ENCODE measurements around the gene REPS1.

Gene REPS1

GRCh38 chr6:138973466-138974153 lies 14.4 kb downstream of the REPS1 start:
- peak; percentile 69 for FAIRE-seq
- peak; percentile 52 for DNase-seq (ENCODE audit: low spot score)

- DNase-seq (ENCODE audit: low spot score) (no peak), FAIRE-seq (peak; percentile 17)
These were observed 15.8 kb downstream of the REPS1 start for GRCh38 chr6:138972226-138972665.

- no peak for FAIRE-seq
These were observed 16.5 kb downstream of the REPS1 start for GRCh38 chr6:138971601-138972000.

DNA sequence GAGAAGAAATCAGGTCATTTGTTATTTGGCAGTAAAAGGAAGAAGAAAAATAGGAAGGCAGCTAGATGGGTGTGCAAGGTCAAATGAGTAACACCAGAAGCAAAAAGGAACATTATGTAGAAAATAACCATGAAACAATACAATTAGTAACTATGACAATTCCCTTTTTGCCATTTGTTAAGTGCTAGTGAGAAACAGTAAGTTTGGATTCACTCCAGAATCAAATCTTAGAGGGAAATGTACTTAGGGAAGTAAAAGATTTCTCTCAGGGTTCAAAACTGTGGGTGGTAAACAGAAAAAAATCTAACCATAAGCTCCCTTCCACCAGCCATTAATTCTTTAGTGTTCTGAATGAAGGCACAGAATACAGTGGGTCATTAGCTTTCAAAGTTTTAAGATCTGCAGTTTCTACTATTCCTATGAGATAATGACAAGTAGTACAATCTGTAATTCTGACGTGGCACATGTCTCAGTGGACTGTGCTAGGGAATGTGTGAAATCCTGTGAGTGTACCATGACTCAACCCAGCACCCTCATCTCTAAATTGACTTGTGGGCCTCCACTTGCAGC lies 17.1 kb downstream of the REPS1 start:
- FAIRE-seq (peak; percentile 95), DNase-seq (ENCODE audit: low spot score) (peak; percentile 86)

More at GRCh38 chr6:138971601-138972000, 16.5 kb downstream of the REPS1 start:
- peak; percentile 16 for DNase-seq (ENCODE audit: low spot score)

- DNase-seq (ENCODE audit: low spot score) (no peak), FAIRE-seq (no peak)
These were observed 17.9 kb downstream of the REPS1 start for GRCh38 chr6:138970159-138970558.

GRCh38 chr6:138966870-138967269 lies 21.2 kb downstream of the REPS1 start:
- FAIRE-seq = no peak
- DNase-seq (ENCODE audit: low spot score) = no peak

- FAIRE-seq = no peak
- no peak for DNase-seq (ENCODE audit: low spot score)
These were observed 22.1 kb downstream of the REPS1 start for GRCh38 chr6:138965971-138966370.

DNA sequence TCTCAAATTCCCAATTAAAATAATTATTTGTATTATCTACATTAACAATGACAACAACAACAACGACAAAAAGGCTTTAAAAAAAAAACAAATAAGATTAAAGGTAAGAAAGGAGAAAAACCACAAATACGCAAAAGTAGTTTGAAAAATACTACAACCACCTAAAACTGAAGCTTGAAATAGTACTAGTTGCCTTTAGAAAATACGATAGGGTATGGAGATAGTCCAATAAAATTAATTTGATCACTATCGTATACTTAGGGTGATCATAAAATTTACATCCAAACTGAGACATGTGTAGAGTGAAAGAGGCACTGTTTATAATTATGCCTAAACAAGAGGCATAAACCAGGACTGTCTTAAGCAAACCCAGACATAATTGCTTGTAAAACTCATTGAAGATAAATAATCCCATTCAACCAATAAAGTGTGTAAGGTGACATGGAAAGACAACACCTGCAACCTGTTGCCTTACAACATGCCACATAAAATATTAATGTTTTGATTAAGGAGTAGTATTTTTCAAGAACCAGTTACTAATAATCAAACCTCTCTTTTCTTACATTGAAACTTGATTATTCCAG lies 22.7 kb downstream of the REPS1 start:
- no peak for FAIRE-seq
- no peak for DNase-seq (ENCODE audit: low spot score)

DNA sequence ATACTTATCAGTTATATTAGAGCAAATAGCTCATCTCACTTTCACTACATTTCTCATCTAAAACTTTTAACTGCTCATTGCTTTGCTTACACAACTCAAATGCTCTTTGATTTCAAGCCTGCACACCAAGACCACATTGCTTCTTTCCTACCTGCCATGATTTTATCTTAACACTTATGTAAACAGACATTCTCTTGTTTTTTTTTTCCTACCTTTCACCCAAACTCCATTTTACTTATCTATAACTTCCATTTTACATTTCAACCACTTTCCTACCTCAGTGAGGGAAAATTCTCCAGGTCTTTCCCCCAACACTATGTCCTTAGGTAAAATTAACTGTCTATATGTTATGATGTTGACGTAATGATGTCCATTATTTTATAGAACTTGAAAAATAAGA lies 24.0 kb downstream of the REPS1 start:
- DNase-seq (ENCODE audit: low spot score) = no peak

GRCh38 chr6:138963531-138963930 lies 24.5 kb downstream of the REPS1 start:
- no peak for DNase-seq (ENCODE audit: low spot score)
- no peak for FAIRE-seq

More for the DNA sequence above, 24.0 kb downstream of the REPS1 start:
- FAIRE-seq = no peak

GRCh38 chr6:138963119-138963518 lies 24.9 kb downstream of the REPS1 start:
- no peak for FAIRE-seq
- no peak for DNase-seq (ENCODE audit: low spot score)

GRCh38 chr6:138959521-138959920 lies 28.5 kb downstream of the REPS1 start:
- FAIRE-seq = no peak
- no peak for DNase-seq (ENCODE audit: low spot score)

GRCh38 chr6:138958595-138958994 lies 29.5 kb downstream of the REPS1 start:
- FAIRE-seq = no peak
- no peak for DNase-seq (ENCODE audit: low spot score)

DNA sequence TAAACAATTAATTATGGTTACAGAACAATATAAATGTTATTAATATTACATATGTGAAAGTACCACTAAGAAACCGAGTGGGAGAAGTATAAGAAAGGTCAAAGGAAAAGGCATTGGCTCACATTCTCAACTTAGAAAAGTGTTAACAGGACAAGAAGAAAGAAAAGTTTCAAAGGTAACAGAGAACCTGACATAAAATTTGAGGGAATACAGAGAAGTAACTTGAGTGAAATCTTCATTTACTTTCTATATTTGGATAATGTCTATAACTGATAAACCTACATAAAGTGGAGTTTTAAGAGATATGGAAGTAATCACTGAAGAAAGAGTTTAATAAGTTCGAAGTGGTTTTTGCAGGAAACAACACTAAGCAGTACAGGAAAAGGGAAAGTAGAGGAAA lies 30.1 kb downstream of the REPS1 start:
- DNase-seq (ENCODE audit: low spot score) (no peak), FAIRE-seq (peak; percentile 35)

GRCh38 chr6:138957484-138957883 lies 30.6 kb downstream of the REPS1 start:
- DNase-seq (ENCODE audit: low spot score) = no peak
- FAIRE-seq = no peak

DNA sequence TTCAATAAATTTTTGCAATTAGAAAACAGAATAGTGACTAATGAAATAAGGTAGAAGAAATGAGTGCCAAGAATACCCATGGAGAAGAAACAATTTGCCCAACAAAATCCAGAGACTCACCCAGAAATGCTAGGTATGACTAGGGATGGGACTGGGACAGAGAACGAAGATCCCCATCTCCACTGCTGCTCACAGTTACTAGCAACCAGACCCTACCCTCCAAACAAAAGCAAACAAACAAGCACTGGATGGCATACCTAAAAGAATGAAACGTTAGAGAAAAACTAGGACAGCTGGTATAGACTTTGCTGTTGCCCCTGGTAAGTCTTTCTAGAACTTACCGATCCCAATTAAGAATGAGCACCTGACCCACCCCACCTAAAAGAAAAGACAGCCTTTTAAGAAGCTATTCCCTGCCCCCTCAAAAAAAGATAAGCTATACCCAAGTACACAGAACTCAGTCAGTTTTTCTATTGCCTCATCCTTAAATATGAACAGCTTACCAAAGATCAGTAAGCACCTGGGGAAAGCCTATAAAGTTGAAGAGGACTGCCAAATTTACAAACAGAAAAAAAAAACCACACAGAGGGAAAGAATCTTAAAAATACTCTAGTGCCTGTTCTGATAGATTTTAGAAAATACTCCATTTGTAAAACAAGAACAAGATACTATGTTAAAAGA lies 31.7 kb downstream of the REPS1 start:
- FAIRE-seq = no peak

GRCh38 chr6:138955262-138955661 lies 32.8 kb downstream of the REPS1 start:
- DNase-seq (ENCODE audit: low spot score) (no peak), FAIRE-seq (peak; percentile 63)

More for the DNA sequence above, 31.7 kb downstream of the REPS1 start:
- no peak for DNase-seq (ENCODE audit: low spot score)

DNA sequence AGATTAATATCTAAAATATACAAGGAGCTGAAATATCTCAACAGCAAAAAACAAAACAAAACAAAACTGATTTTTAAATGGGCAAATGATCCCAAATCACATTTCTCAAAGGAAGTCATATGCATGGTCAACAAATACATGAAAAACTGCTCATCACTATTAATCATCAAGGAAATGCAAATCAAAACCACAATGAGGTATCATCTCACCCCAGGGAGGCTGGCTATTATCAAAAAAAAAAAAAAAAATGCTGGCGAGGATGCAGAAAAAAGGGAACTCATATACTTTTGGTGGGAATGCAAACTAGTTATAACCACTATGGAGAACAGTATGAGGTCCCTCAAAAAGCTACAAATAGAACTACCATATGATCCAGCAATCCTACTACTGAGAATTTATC lies 34.6 kb downstream of the REPS1 start:
- DNase-seq (ENCODE audit: low spot score) = no peak
- FAIRE-seq = peak; percentile 20

DNA sequence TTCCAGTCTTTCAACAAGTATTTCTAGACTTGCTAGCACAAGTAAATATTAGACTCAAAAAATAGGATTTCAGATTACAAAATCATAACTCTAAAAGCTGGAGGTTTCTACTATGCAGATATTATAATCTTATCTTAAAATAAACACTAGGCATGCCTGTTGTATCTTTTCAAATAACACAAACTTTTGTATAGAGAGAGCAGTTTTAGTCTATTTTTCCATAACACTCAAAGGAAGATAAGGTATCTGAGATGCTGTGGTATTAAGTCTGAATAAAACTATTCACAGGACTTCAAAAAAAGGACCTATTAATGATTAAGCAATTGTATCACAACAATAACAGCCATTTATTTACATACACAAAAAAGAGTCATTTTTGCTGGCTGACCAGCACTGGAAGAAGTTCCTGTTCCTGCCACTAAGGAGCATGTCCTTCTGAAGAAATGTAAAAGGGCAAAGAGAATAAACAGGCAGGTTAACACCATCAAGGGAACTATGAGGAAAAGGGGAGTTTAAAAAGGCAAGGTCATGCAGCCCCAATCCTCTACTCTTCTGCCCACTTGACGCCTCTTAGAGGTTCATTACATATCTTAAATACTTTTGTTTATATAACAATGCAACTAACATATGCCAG lies 39.4 kb downstream of the REPS1 start:
- DNase-seq (ENCODE audit: low spot score) (no peak), FAIRE-seq (no peak)

DNA sequence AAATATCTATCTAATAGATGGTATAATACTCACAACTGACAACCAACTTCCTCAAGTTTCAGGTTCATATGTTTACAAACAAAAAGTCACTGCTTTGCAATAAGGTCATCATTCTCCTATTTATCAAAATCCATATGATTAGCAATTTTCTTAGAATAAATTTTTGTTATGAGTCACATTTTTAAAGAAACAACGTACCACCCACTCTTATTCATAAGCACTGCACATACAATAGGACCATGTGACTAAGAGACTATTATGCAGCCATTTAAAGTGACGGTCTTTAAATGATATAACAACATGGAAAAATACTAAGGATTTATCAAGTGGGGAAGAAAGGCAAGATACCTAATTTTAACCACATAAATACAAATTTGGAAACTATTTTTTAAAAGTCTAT lies 40.0 kb downstream of the REPS1 start:
- DNase-seq (ENCODE audit: low spot score) = no peak
- FAIRE-seq = no peak

- FAIRE-seq (no peak), DNase-seq (ENCODE audit: low spot score) (no peak)
These were observed 42.7 kb downstream of the REPS1 start for GRCh38 chr6:138945354-138945753.

DNA sequence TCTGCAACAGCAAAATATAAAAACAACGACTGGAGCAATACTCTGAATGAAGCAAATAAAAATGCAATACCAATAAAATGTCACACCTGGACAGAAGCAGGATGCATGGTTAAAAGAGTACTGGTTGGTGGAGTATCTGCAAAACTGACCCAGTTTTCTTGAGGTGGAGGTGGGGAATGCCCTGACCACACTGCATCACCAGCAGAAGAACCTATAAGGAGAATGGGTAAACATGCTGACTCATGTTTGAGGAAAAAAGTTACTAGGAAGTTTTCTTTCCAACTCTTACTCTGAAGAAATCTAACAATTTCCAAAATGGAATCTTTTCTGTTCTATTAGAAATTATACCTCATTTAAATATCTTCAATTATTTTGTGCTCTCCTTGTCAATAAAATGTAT lies 43.6 kb downstream of the REPS1 start:
- FAIRE-seq = peak; percentile 69
- peak; percentile 38 for DNase-seq (ENCODE audit: low spot score)
